ENCODE data around the gene ARHGEF37.

The ARHGEF37 gene

DNA sequence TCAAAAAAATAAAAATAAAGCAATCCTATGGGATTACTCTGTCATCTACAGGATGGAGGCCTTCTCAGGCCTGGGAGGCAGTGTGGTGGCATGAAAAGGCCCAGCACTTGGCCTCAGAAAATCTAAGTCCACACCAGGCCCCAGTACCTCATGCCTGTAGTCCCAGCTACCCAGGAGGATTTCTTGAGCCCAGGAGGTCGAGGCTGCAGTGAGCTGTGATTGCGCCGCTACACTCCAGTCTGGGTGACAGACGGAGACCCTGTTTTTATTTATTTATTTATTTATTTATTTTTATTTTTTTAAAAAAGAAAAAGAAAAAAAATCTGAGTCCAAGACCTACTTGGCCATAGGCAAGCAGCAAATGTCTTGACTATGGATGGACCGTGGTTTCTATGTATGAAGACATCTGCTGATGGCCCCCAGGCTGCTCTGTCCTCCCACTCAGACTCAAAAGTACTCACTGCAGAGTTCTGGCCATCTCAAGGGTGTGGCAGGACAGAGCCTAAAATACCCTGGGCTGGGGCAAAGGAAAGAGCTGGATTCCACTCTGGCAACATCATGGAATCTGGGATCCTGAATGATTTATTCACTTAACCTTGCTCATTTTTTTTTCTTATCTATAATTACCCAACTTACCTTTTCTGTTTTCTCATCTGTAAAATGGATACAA lies 55.0 kb downstream of the ARHGEF37 start:
- in situ Hi-C loops (cut with MboI; ENCODE audit: low pct_unique_long_range_greater_than_20kb, low sequenced_read_pairs, unreplicated experiment): loop anchor here (10.0 to 25.0 kb wide), 2 partner anchors 348 to 576 kb away; no protein-coding TSS in a partner anchor
- DNase-seq (ENCODE audit: low spot score): no peak
- TF ChIP-seq, protein P1, sequence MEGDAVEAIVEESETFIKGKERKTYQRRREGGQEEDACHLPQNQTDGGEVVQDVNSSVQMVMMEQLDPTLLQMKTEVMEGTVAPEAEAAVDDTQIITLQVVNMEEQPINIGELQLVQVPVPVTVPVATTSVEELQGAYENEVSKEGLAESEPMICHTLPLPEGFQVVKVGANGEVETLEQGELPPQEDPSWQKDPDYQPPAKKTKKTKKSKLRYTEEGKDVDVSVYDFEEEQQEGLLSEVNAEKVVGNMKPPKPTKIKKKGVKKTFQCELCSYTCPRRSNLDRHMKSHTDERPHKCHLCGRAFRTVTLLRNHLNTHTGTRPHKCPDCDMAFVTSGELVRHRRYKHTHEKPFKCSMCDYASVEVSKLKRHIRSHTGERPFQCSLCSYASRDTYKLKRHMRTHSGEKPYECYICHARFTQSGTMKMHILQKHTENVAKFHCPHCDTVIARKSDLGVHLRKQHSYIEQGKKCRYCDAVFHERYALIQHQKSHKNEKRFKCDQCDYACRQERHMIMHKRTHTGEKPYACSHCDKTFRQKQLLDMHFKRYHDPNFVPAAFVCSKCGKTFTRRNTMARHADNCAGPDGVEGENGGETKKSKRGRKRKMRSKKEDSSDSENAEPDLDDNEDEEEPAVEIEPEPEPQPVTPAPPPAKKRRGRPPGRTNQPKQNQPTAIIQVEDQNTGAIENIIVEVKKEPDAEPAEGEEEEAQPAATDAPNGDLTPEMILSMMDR (IDR thresholded peaks at IDR 0.05; ENCODE audit: extremely low read depth, insufficient read depth, missing control alignments): no peak

DNA sequence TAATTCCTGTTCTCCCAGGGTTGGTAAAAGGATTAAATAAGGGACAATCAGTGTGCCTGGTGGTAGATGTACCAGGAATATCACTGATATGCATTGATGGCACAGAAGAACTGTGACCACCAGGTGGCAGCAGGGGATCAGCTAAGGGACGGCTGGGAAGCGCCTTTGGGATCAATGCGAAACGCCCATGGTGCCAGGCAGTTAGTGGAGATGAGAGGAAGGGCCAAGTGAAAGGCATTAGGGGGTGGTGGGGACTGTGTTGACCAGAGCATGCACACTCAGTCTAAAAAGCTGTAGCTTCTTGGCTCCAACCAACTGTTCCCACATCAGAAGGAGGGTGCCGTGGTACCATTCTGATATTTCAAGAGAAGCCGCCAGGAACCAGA lies 55.6 kb downstream of the ARHGEF37 start:
- TF ChIP-seq, protein P1 (IDR thresholded peaks at IDR 0.05; ENCODE audit: extremely low read depth, insufficient read depth, missing control alignments): peak; percentile 67
- peak; percentile 71 for DNase-seq (ENCODE audit: low spot score)

DNA sequence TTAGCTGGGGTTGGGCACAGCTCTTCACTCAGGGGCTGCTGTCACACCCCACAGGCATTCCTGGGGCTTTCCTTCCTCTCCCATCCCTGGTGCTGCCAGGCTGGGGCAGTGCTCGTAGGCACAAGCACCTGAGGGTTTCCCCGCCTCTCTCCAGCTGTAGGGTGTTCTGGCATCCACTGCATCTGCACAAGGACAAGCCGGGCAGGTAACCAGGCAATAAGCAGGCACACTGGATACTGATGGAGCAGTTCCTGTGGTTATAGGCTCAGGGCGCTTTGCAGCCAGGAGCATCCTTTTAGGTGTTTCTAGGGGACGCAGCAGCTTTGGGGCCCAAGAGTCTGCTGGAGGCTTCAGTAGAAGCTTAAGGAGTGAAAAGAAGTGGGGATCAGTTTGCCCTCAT lies 56.8 kb downstream of the ARHGEF37 start:
- TF ChIP-seq, protein P1 (IDR thresholded peaks at IDR 0.05; ENCODE audit: extremely low read depth, insufficient read depth, missing control alignments): no peak
- DNase-seq (ENCODE audit: low spot score): no peak
- in situ Hi-C loops (cut with MboI; ENCODE audit: low pct_unique_long_range_greater_than_20kb, low sequenced_read_pairs, unreplicated experiment): loop anchor here (10.0 to 25.0 kb wide), 2 partner anchors 347 to 574 kb away; no protein-coding TSS in a partner anchor

More for the DNA sequence above, 55.6 kb downstream of the ARHGEF37 start:
- in situ Hi-C loops (cut with MboI; ENCODE audit: low pct_unique_long_range_greater_than_20kb, low sequenced_read_pairs, unreplicated experiment): loop anchor here (10.0 to 25.0 kb wide), 2 partner anchors 348 to 575 kb away; no protein-coding TSS in a partner anchor

DNA sequence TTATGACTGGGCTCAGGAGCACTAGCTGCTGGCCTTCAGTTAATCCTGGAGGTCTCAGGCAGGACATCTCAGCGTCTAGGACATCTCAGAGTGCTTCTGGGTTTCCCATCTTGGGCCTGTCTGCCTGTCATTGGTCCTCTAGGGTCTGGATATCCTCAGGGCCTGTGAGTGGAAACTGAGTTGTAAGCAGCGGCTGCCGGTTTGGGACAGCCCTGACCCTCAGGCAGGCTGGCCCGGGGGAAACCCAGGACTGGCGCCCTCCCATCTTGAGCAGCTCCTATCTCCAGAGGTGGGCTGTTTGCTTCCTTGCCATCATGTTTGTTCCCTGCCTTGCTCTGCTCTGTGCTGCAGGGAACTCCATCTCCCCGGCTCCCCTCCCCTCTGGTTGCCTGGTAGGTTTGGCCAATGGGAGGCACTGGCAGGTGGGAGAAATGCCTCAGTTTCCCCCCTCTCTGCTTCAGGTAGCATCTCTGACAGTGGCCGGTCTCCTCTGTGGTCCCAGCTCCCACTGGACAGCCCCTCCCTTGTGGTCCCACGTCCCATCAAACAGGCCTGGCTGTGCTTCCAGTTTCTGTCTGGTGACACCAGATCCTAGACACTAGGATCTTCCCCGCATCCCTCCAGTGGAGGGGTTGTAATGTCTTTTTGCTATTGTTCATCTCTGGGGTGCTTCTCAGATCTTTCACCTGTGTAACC lies 57.4 kb downstream of the ARHGEF37 start:
- no peak for DNase-seq (ENCODE audit: low spot score)
- TF ChIP-seq, protein P1 (IDR thresholded peaks at IDR 0.05; ENCODE audit: extremely low read depth, insufficient read depth, missing control alignments): no peak
- in situ Hi-C loops (cut with MboI; ENCODE audit: low pct_unique_long_range_greater_than_20kb, low sequenced_read_pairs, unreplicated experiment): loop anchor here (10.0 to 25.0 kb wide), 2 partner anchors 346 to 574 kb away; no protein-coding TSS in a partner anchor

DNA sequence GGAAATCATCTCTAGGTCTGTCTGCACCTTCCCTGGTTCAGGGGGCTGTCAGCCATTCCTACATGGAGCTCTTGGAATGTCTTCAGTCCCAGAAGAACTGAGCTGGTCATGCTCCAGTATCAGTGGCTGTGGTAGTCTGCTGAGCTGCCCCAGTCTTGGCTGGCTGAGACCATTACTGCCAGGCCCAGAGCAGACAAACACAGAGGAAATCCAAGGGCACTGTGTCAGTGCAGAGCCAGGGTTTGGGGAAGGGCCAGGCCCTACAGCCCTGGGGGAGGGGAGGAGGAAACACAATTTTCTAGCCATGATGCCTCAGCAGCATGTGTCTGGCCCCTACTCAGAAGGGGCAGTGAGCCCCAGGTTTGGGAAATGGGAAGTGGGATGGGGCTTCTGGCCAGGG lies 58.4 kb downstream of the ARHGEF37 start:
- no peak for DNase-seq (ENCODE audit: low spot score)
- in situ Hi-C loops (cut with MboI; ENCODE audit: low pct_unique_long_range_greater_than_20kb, low sequenced_read_pairs, unreplicated experiment): loop anchor here (10.0 to 25.0 kb wide), 3 partner anchors 185 to 573 kb away; no protein-coding TSS in a partner anchor
- TF ChIP-seq, protein P1 (IDR thresholded peaks at IDR 0.05; ENCODE audit: extremely low read depth, insufficient read depth, missing control alignments): no peak

DNA sequence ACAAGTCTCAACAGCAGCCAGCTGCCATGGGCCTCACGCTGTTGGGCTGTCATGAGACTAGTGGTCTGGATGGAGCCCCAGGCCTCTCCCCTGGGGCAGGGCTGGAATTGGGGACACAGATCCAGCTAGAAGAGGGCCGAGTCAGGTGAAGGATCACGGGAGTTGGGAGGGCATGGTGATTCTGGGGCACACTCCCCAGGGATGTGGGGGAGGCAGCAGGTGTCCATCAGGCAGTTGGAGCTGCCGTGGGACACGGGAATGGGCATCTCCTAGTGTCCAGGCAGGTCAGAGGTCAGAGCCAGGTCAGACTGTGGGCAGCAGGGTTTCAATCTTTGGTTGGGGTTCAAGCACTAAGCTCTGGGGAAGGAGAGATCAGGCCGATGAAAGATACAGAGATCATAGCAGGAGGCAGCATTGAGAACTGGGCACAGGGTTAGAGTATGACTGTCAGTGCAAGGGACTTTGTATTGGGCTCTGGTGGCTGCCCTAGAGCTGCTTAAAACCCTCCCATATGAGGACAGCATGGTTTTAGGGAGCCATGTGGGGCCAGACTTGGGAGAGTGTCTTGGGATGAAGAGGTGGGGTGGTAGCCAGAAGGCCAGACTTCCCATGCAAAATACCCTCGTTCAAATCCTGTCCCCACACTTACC lies 59.2 kb downstream of the ARHGEF37 start:
- no peak for DNase-seq (ENCODE audit: low spot score)
- TF ChIP-seq, protein P1 (IDR thresholded peaks at IDR 0.05; ENCODE audit: extremely low read depth, insufficient read depth, missing control alignments): no peak
- in situ Hi-C loops (cut with MboI; ENCODE audit: low pct_unique_long_range_greater_than_20kb, low sequenced_read_pairs, unreplicated experiment): loop anchor here (10.0 to 25.0 kb wide), 2 partner anchors 184 to 572 kb away; no protein-coding TSS in a partner anchor
